Measurements from ENCODE around the gene BMS1. TPM values are rescaled to one million over a fixed set of nuclear protein-coding genes. Genes with fewer than 3 reads are reported as not detected.
A peak's percentile ranks its signal among the peaks of the same experiment; 100 is the strongest.
"Not testable (repeated sequence)": the region's sequence is repeated elsewhere in the genome, so short reads cannot be mapped to it uniquely, and the experiment has no call there.

BMS1 gene
- total RNA-seq, 6 experiments from 2014 or later = 20.3 to 23.3 (median 22.7) TPM

GRCh38 chr10:42836771-42837468 lies 54.3 kb downstream of the BMS1 start:
- peaks cover 7% of the 10 kb centered on the region for H3K27me3 Mint-ChIP-seq (ENCODE audit: insufficient read depth)
- peak; percentile 13 for DNase-seq
- TF ChIP-seq CTCF (IDR thresholded peaks at IDR 0.05) = no peak; the same call in 1 of the 2 replicates
- no peak overlapping the region for H3K27ac Mint-ChIP-seq
- peak overlapping the region; percentile 26; the same call in 1 of the 2 replicates for H3K4me3 Mint-ChIP-seq
- H3K36me3 Mint-ChIP-seq (ENCODE audit: low read depth) = no peaks in the 10 kb centered on the region
- H3K4me1 Mint-ChIP-seq (ENCODE audit: low read depth) = no peaks in the 10 kb centered on the region; the same call in 1 of the 2 replicates
- no peaks in the 10 kb centered on the region for H3K9me3 Mint-ChIP-seq

- not testable (repeated sequence) for H3K4me1 Mint-ChIP-seq (ENCODE audit: low read depth); H3K36me3 Mint-ChIP-seq (ENCODE audit: low read depth); DNase-seq; H3K9me3 Mint-ChIP-seq; H3K4me3 Mint-ChIP-seq; H3K27ac Mint-ChIP-seq
- H3K27me3 Mint-ChIP-seq (ENCODE audit: insufficient read depth) = peaks cover 20% of the 10 kb centered on the region
Observed at GRCh38 chr10:42844810-42845209, 62.2 kb downstream of the BMS1 start.

DNA sequence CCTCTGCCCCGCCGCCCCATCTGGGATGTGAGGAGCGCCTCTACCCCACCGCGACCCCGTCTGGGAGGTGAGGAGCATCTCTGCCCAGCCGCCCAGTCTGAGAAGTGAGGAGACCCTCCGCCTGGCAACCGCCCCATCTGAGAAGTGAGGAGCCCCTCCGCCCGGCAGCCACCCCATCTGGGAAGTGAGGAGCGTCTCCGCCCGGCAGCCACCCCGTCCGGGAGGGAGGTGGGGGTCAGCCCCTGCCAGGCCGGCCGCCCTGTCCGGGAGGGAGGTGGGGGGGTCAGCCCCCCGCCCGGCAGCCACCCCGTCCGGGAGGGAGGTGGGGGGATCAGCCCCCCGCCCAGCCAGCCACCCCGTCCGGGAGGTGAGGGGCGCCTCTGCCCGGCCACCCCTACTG lies 64.7 kb downstream of the BMS1 start:
- not testable (repeated sequence) for DNase-seq; H3K27ac Mint-ChIP-seq; H3K9me3 Mint-ChIP-seq; H3K4me3 Mint-ChIP-seq; H3K36me3 Mint-ChIP-seq (ENCODE audit: low read depth)
- Mint-ChIP-seq H3K27me3 (ENCODE audit: insufficient read depth) (peaks cover 14% of the 10 kb centered on the region), H3K4me1 (ENCODE audit: low read depth) (peaks cover 14% of the 10 kb centered on the region)

DNA sequence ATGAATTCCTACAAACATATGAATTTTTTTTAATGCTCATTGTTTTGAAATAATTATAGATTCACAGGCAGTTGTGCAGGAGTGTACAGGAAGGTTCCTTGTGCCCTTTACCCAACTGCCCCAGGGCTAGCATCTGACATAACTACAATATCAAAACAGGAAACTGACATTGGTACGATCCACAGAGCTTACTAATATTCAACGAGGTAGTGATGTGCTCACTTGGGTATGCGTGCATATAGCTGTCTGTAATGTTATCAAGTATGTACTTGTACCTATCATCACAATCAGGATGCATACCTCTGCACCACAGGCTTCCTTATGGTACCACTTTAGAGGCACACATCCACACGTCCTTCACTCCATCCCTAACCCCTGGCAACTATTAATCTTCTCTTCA lies 68.3 kb downstream of the BMS1 start:
- Mint-ChIP-seq H3K27me3 (ENCODE audit: insufficient read depth) (peaks cover 10% of the 10 kb centered on the region; the same call in 1 of the 2 replicates), H3K36me3 (ENCODE audit: low read depth) (no peaks in the 10 kb centered on the region), H3K9me3 (no peaks in the 10 kb centered on the region), H3K4me1 (ENCODE audit: low read depth) (peaks cover 14% of the 10 kb centered on the region), H3K4me3 (no peak overlapping the region; the same call in 1 of the 2 replicates), H3K27ac (no peak overlapping the region)
- DNase-seq = peak; percentile 24
- TF ChIP-seq CTCF (IDR thresholded peaks at IDR 0.05) = no peak

GRCh38 chr10:42859256-42859655 lies 76.7 kb downstream of the BMS1 start:
- Mint-ChIP-seq H3K4me3 (no peak overlapping the region), H3K9me3 (no peaks in the 10 kb centered on the region), H3K4me1 (ENCODE audit: low read depth) (peaks cover under 1% of the 10 kb centered on the region), H3K36me3 (ENCODE audit: low read depth) (no peaks in the 10 kb centered on the region), H3K27me3 (ENCODE audit: insufficient read depth) (peaks cover 32% of the 10 kb centered on the region), H3K27ac (no peak overlapping the region)
- no peak for TF ChIP-seq CTCF (IDR thresholded peaks at IDR 0.05)
- DNase-seq = no peak

DNA sequence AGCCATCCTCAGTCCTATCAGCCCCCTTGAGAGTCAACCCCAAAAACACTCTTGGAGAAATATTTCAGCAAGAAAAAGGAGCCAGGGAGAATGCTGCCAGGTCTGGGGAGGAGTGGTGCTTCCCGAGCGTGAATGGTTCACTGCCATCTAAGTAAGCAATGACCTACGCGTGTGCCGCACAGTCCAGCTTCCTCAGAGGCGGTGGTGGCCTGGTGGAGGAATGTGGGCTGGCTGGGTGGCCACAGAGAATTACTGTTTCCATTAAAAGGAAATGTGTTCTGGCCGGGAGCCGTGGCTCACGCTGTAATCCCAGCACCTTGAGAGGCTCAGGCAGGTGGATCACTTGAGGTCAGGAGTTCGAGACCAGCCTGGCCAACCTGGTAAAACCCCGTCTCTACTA lies 77.4 kb downstream of the BMS1 start:
- not testable (repeated sequence) for H3K4me3 Mint-ChIP-seq; H3K36me3 Mint-ChIP-seq (ENCODE audit: low read depth); DNase-seq; H3K27ac Mint-ChIP-seq; H3K9me3 Mint-ChIP-seq; H3K4me1 Mint-ChIP-seq (ENCODE audit: low read depth)
- peaks cover 37% of the 10 kb centered on the region for H3K27me3 Mint-ChIP-seq (ENCODE audit: insufficient read depth)

DNA sequence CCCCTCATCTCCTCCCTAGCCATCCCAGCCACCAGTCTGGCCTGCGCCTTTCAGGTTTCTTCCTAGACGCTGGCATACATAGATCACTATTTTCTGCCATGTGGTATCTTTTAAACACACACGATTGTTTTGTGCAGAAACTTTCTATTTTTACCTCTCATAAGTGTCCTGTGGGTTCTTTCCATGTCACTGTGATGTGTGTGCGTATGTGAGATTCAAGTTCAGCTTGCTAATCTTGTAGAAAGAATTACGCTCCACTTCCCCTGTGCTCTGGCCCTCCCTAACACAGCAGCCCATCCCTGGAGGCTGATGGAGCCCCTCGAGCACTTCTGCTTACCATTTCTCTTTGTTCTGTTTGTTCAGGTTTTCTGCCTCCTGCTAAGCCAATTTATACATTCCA lies 80.2 kb downstream of the BMS1 start:
- not testable (repeated sequence) for H3K36me3 Mint-ChIP-seq (ENCODE audit: low read depth); H3K4me1 Mint-ChIP-seq (ENCODE audit: low read depth); H3K9me3 Mint-ChIP-seq; DNase-seq; H3K4me3 Mint-ChIP-seq; H3K27ac Mint-ChIP-seq
- peaks cover 36% of the 10 kb centered on the region for H3K27me3 Mint-ChIP-seq (ENCODE audit: insufficient read depth)
